IPS-18c (cell line): Measurements from ENCODE around the gene KATNIP.

Source experiments
- H3K4me3 ChIP-seq: 2 replicates; pipeline ENCODE4 v1.7.0; 2013; ENCODE audit warnings: low read depth, mild to moderate bottlenecking, low read length, moderate library complexity; ENCODE audit not compliant: insufficient read depth
- H3K9me3 ChIP-seq: one replicate; pipeline ENCODE4 v1.6.1; 2013; ENCODE audit warnings: mild to moderate bottlenecking, low read length, moderate library complexity; ENCODE audit not compliant: control insufficient read depth, insufficient read depth

Gene KATNIP

GRCh38 chr16:27529962-27530361 lies 20.0 kb upstream of the KATNIP start:
- H3K4me3 ChIP-seq, result no peak overlapping the region

GRCh38 chr16:27531186-27531585 lies 18.8 kb upstream of the KATNIP start:
- no peak overlapping the region for H3K4me3 ChIP-seq
- H3K9me3 ChIP-seq, result no peaks in the 10 kb centered on the region

More at GRCh38 chr16:27529962-27530361, 20.0 kb upstream of the KATNIP start:
- no peaks in the 10 kb centered on the region for H3K9me3 ChIP-seq

GRCh38 chr16:27531826-27532800 lies 17.8 kb upstream of the KATNIP start:
- Histone ChIP-seq H3K9me3 (no peaks in the 10 kb centered on the region), H3K4me3 (no peak overlapping the region)

GRCh38 chr16:27534256-27534655 lies 15.7 kb upstream of the KATNIP start:
- Histone ChIP-seq H3K9me3 (no peaks in the 10 kb centered on the region), H3K4me3 (no peak overlapping the region)

GRCh38 chr16:27538528-27538927 lies 11.4 kb upstream of the KATNIP start:
- Histone ChIP-seq H3K4me3 (no peak overlapping the region), H3K9me3 (no peaks in the 10 kb centered on the region)

- Histone ChIP-seq H3K4me3 (no peak overlapping the region), H3K9me3 (no peaks in the 10 kb centered on the region)
Observed at GRCh38 chr16:27539120-27539519, 10.8 kb upstream of the KATNIP start.

GRCh38 chr16:27539636-27540035 lies 10.3 kb upstream of the KATNIP start:
- no peaks in the 10 kb centered on the region for H3K9me3 ChIP-seq
- H3K4me3 ChIP-seq, result no peak overlapping the region

GRCh38 chr16:27543801-27544200 lies 6.1 kb upstream of the KATNIP start:
- no peak overlapping the region for H3K4me3 ChIP-seq

GRCh38 chr16:27544671-27545070 lies 5.3 kb upstream of the KATNIP start:
- H3K4me3 ChIP-seq, result no peak overlapping the region
- H3K9me3 ChIP-seq, result no peaks in the 10 kb centered on the region

More at GRCh38 chr16:27543801-27544200, 6.1 kb upstream of the KATNIP start:
- H3K9me3 ChIP-seq, result no peaks in the 10 kb centered on the region

- no peak overlapping the region for H3K4me3 ChIP-seq
- H3K9me3 ChIP-seq, result no peaks in the 10 kb centered on the region
Observed at GRCh38 chr16:27547134-27547533, 2.8 kb upstream of the KATNIP start.

- Histone ChIP-seq H3K9me3 (no peaks in the 10 kb centered on the region), H3K4me3 (no peak overlapping the region)
Observed at GRCh38 chr16:27547851-27548250, 2.1 kb upstream of the KATNIP start.

GRCh38 chr16:27549464-27549745 lies 539 bp upstream of the KATNIP start:
- H3K4me3 ChIP-seq, result peak overlapping the region; percentile 99
- H3K9me3 ChIP-seq, result no peaks in the 10 kb centered on the region

- Histone ChIP-seq H3K4me3 (peak overlapping the region; percentile 99), H3K9me3 (no peaks in the 10 kb centered on the region)
Observed at GRCh38 chr16:27550582-27550920, 607 bp downstream of the KATNIP start.

- H3K4me3 ChIP-seq, result no peak overlapping the region
- no peaks in the 10 kb centered on the region for H3K9me3 ChIP-seq
Observed at GRCh38 chr16:27551036-27551435, 1.1 kb downstream of the KATNIP start.

- H3K4me3 ChIP-seq, result no peak overlapping the region
- H3K9me3 ChIP-seq, result no peaks in the 10 kb centered on the region
Observed at GRCh38 chr16:27556471-27556870, 6.5 kb downstream of the KATNIP start.

GRCh38 chr16:27558434-27558833 lies 8.5 kb downstream of the KATNIP start:
- H3K4me3 ChIP-seq, result no peak overlapping the region
- no peaks in the 10 kb centered on the region for H3K9me3 ChIP-seq

- no peak overlapping the region for H3K4me3 ChIP-seq
- no peaks in the 10 kb centered on the region for H3K9me3 ChIP-seq
Observed at GRCh38 chr16:27558932-27559331, 9.0 kb downstream of the KATNIP start.

- no peak overlapping the region for H3K4me3 ChIP-seq
- no peaks in the 10 kb centered on the region for H3K9me3 ChIP-seq
Observed at GRCh38 chr16:27561216-27561615, 11.3 kb downstream of the KATNIP start.

- H3K4me3 ChIP-seq, result no peak overlapping the region
- no peaks in the 10 kb centered on the region for H3K9me3 ChIP-seq
Observed at GRCh38 chr16:27564224-27564623, 14.3 kb downstream of the KATNIP start.
